HEK293 (cell line): ENCODE data around the gene ROR2.
A peak's percentile ranks its signal among the peaks of the same experiment; 100 is the strongest.

Experiments used
- CTCF ChIA-PET: fragments of 350-600 bp; formaldehyde crosslinking; extraction: SDS; loops from one replicate; lab custom pipeline; 2021; ENCODE audit warnings: antibody characterized with exemption; lab: Yijun Ruan, JAX
- POLR2A ChIA-PET: fragments of 300-600 bp; formaldehyde crosslinking; extraction: SDS; loops from one replicate; lab custom pipeline; 2020; ENCODE audit warnings: antibody characterized with exemption, inconsistent platforms; lab: Yijun Ruan, JAX
- H3K27ac ChIP-seq: fragments of 200-500 bp; sonication (Bioruptor generic); 2 replicates; pipeline ENCODE4 v1.5.1; 2014; ENCODE audit warnings: low read depth, low read length, control low read depth, inconsistent platforms; ENCODE audit errors: extremely low read depth
- H3K36me3 ChIP-seq, 2 experiments: fragments of 200-500 bp in 1 of 2; sonication (Bioruptor generic) in 1 of 2; 1 replicate in 1 of 2; 2 replicates in 1 of 2; pipeline ENCODE4 v1.5.1; 2014 to 2017; ENCODE audit warnings: inconsistent platforms in 2 of 2, low read length in 2 of 2; ENCODE audit not compliant: control insufficient read depth in 2 of 2, insufficient read depth in 1 of 2
- H3K4me1 ChIP-seq: fragments of 200-500 bp; sonication (Bioruptor generic); 2 replicates; pipeline ENCODE4 v1.5.1; 2014; ENCODE audit warnings: mild to moderate bottlenecking, low read length, inconsistent platforms; ENCODE audit not compliant: control insufficient read depth, insufficient read depth
- H3K4me3 ChIP-seq: 2 replicates; pipeline ENCODE4 v1.5.1; 2011; ENCODE audit warnings: low read depth, mild to moderate bottlenecking, control low read depth, low read length, moderate library complexity
- H3K9me3 ChIP-seq: fragments of 200-500 bp; sonication (Bioruptor generic); 2 replicates; pipeline ENCODE4 v1.5.1; 2014; ENCODE audit warnings: low read depth, low read length, inconsistent platforms; ENCODE audit not compliant: control insufficient read depth, insufficient read depth
- AEBP2 ChIP-seq: fragments of 450-650 bp; formaldehyde crosslinking; IDR thresholded peaks from 2 replicates; pipeline ENCODE4 v1.5.1; 2016; ENCODE audit warnings: missing biosample characterization, missing genetic modification characterization, borderline replicate concordance
- GLIS2 ChIP-seq: fragments of 450-650 bp; formaldehyde crosslinking; IDR thresholded peaks from 2 replicates; pipeline ENCODE4 v1.5.1; 2016; ENCODE audit warnings: missing biosample characterization, missing genetic modification characterization
- KLF17 ChIP-seq: fragments of 450-650 bp; formaldehyde crosslinking; IDR thresholded peaks from 2 replicates; pipeline ENCODE4 v1.5.1; 2016; ENCODE audit warnings: missing biosample characterization, missing genetic modification characterization
- KLF9 ChIP-seq: fragments of 450-650 bp; formaldehyde crosslinking; IDR thresholded peaks from 2 replicates; pipeline ENCODE4 v1.5.1; 2016; ENCODE audit warnings: missing biosample characterization, missing genetic modification characterization, low read depth
- SP2 ChIP-seq: fragments of 450-650 bp; formaldehyde crosslinking; IDR thresholded peaks from 2 replicates; pipeline ENCODE4 v1.5.1; 2016; ENCODE audit warnings: missing biosample characterization, missing genetic modification characterization
- SP3 ChIP-seq: fragments of 450-650 bp; formaldehyde crosslinking; IDR thresholded peaks from 2 replicates; pipeline ENCODE4 v1.5.1; 2016; ENCODE audit warnings: missing biosample characterization, missing genetic modification characterization
- ZBTB8A ChIP-seq: fragments of 450-650 bp; formaldehyde crosslinking; IDR thresholded peaks from 2 replicates; pipeline ENCODE4 v1.5.1; 2016; ENCODE audit warnings: missing biosample characterization, missing genetic modification characterization
- ZNF146 ChIP-seq: fragments of 450-650 bp; formaldehyde crosslinking; IDR thresholded peaks from 2 replicates; pipeline ENCODE4 v1.5.1; 2016; ENCODE audit warnings: missing biosample characterization, missing genetic modification characterization
- ZNF223 ChIP-seq: fragments of 450-650 bp; formaldehyde crosslinking; IDR thresholded peaks from 2 replicates; pipeline ENCODE4 v1.5.1; 2016; ENCODE audit warnings: missing biosample characterization, missing genetic modification characterization
- ZNF280D ChIP-seq: fragments of 450-650 bp; formaldehyde crosslinking; IDR thresholded peaks from 2 replicates; pipeline ENCODE4 v1.5.1; 2016; ENCODE audit warnings: missing biosample characterization, missing genetic modification characterization
- ZNF335 ChIP-seq: fragments of 450-650 bp; formaldehyde crosslinking; conservative IDR thresholded peaks from 2 replicates; pipeline ENCODE4 v1.5.1; 2016; ENCODE audit warnings: missing biosample characterization, missing genetic modification characterization
- ZNF529 ChIP-seq: fragments of 450-650 bp; formaldehyde crosslinking; IDR thresholded peaks from 2 replicates; pipeline ENCODE4 v1.5.1; 2017; ENCODE audit warnings: missing genetic modification characterization, missing biosample characterization; ENCODE audit not compliant: insufficient replicate concordance
- ZNF561 ChIP-seq: fragments of 450-650 bp; IDR thresholded peaks from 2 replicates; pipeline ENCODE4 v1.5.1; 2018; ENCODE audit warnings: missing biosample characterization, missing genetic modification characterization, borderline replicate concordance
- ZNF707 ChIP-seq: fragments of 450-650 bp; formaldehyde crosslinking; IDR thresholded peaks from 2 replicates; pipeline ENCODE4 v1.5.1; 2016; ENCODE audit warnings: missing biosample characterization, missing genetic modification characterization
- ZNF791 ChIP-seq: fragments of 450-650 bp; formaldehyde crosslinking; IDR thresholded peaks from 2 replicates; pipeline ENCODE4 v1.5.1; 2016; ENCODE audit warnings: missing biosample characterization, missing genetic modification characterization
- ZNF792 ChIP-seq: fragments of 450-650 bp; formaldehyde crosslinking; IDR thresholded peaks from 2 replicates; pipeline ENCODE4 v1.5.1; 2016; ENCODE audit warnings: missing biosample characterization, missing genetic modification characterization
- ZSCAN4 ChIP-seq: fragments of 450-650 bp; formaldehyde crosslinking; IDR thresholded peaks from 2 replicates; pipeline ENCODE4 v1.5.1; 2017; ENCODE audit warnings: missing biosample characterization, missing genetic modification characterization
- TF ChIP-seq, protein P1 (sequence below): fragments of 450-650 bp; formaldehyde crosslinking; IDR thresholded peaks from 2 replicates; pipeline ENCODE4 v1.5.1; 2016; ENCODE audit warnings: missing biosample characterization, missing genetic modification characterization

Gene ROR2

DNA sequence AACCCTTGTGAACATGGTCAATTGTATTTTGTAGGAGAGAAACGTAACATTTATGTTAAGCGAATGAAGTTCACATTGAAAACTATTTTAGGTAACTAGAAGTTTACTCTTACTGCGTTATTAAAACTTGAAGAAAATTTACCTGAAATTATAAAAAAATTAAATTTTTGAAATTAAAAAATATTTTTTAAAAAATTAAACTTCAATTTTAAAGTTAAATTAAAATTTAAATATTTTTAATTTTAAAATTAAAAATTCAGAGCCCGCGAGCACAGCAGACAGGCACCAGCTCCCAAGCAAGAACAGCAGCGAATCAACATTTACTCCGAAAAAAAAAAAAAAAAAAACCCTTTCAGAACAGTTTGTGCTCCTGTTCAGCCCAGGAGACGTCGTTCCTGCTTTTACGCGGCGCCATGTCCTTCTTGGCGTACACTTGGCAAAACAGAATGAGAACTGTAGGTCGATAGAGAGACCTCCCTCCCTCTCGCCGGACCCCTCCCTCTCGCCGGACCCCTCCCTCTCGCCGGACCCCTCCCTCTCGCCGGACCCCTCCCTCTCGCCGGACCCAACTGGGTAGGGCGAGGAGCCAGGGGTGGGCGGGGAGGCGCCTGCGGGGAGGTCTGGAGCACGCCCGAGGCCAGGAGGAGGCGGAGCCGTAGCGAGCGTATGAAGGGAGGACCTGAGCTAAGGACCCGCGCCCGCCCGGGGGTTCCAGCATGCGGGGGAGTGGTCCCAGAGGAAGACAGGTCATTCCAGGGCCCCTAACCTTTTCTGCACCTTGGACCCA is 235.8 kb downstream of the ROR2 start (continued):
- TF ChIP-seq SP2 (tag by site-specific recombination) (peak; percentile 61), ZNF335 (peak; percentile 43), SP3 (tag by site-specific recombination) (peak; percentile 45; the same call in 1 of the 2 replicates), ZNF561 (tag by site-specific recombination) (no peak), KLF9 (tag by site-specific recombination) (no peak), GLIS2 (tag by site-specific recombination) (peak; percentile 19; the same call in 1 of the 2 replicates)
- TF ChIP-seq, all 188 proteins: peak for 7

- Histone ChIP-seq H3K9me3 (no peaks in the 10 kb centered on the region), H3K27ac (no peak overlapping the region), H3K4me3 (no peak overlapping the region), H3K4me1 (no peaks in the 10 kb centered on the region), H3K36me3 (no peaks in the 10 kb centered on the region)
- ChIA-PET POLR2A (interaction anchor here (0.6 kb wide), 1 partner anchor 288 kb away, joined by 3 read pairs; no protein-coding TSS in a partner anchor), CTCF (interaction anchor here (0.7 to 1.1 kb wide), 2 partner anchors 22 to 95 kb away, joined by 3 read pairs; no protein-coding TSS in a partner anchor)
- TF ChIP-seq ZNF792 (tag by site-specific recombination) (no peak), ZNF707 (tag by site-specific recombination) (no peak), ZNF791 (tag by site-specific recombination) (no peak), AEBP2 (tag by site-specific recombination) (no peak), ZSCAN4 (tag by site-specific recombination) (no peak), ZNF146 (no peak), ZNF223 (no peak), ZNF529 (tag by site-specific recombination) (no peak), KLF17 (no peak), ZBTB8A (tag by site-specific recombination) (no peak), ZNF280D (tag by site-specific recombination) (no peak), SP2 (tag by site-specific recombination) (no peak)
- TF ChIP-seq, protein P1, sequence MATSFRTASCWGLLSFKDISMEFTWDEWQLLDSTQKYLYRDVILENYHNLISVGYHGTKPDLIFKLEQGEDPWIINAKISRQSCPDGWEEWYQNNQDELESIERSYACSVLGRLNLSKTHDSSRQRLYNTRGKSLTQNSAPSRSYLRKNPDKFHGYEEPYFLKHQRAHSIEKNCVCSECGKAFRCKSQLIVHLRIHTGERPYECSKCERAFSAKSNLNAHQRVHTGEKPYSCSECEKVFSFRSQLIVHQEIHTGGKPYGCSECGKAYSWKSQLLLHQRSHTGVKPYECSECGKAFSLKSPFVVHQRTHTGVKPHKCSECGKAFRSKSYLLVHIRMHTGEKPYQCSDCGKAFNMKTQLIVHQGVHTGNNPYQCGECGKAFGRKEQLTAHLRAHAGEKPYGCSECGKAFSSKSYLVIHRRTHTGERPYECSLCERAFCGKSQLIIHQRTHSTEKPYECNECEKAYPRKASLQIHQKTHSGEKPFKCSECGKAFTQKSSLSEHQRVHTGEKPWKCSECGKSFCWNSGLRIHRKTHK (tag by site-specific recombination) = no peak
Measured at GRCh38 chr9:91712811-91713210, 237.2 kb downstream of the ROR2 start.
